Osteocyte (in vitro differentiated cells): ENCODE measurements around the gene WNT16. TPM values are rescaled to one million over a fixed set of nuclear protein-coding genes. Genes with fewer than 3 reads are reported as not detected.

ENCODE experiments used
- DNase-seq: peaks from one replicate; pipeline ENCODE4 v3.0.0; 2021; ENCODE audit warnings: mixed read lengths; ENCODE audit not compliant: unreplicated experiment; ENCODE audit errors: extremely low spot score
- H3K27ac Mint-ChIP-seq: one replicate; pipeline ENCODE4 v1.8.0; 2021; ENCODE audit warnings: mild to moderate bottlenecking, mixed read lengths; ENCODE audit not compliant: unreplicated experiment
- H3K27me3 Mint-ChIP-seq: one replicate; pipeline ENCODE4 v1.8.0; 2021; ENCODE audit warnings: mixed read lengths; ENCODE audit not compliant: unreplicated experiment
- H3K36me3 Mint-ChIP-seq: one replicate; pipeline ENCODE4 v1.8.0; 2021; ENCODE audit warnings: mixed read lengths; ENCODE audit not compliant: unreplicated experiment
- H3K4me1 Mint-ChIP-seq: one replicate; pipeline ENCODE4 v1.8.0; 2021; ENCODE audit warnings: mixed read lengths; ENCODE audit not compliant: unreplicated experiment
- H3K4me3 Mint-ChIP-seq: one replicate; pipeline ENCODE4 v1.8.0; 2021; ENCODE audit warnings: mild to moderate bottlenecking, moderate library complexity, mixed read lengths; ENCODE audit not compliant: unreplicated experiment
- H3K9me3 Mint-ChIP-seq: one replicate; pipeline ENCODE4 v1.8.0; 2021; ENCODE audit warnings: mixed read lengths; ENCODE audit not compliant: unreplicated experiment
- CTCF ChIP-seq: fragments of 200-600 bp; sonication (generic); IDR thresholded peaks from 2 replicates; pipeline ENCODE4 v1.5.0; 2021; ENCODE audit warnings: antibody characterized with exemption, mild to moderate bottlenecking, moderate library complexity
- total RNA-seq: library from RNA; stranded (reverse); gene quantifications from 2 replicates; pipeline ENCODE4 v1.2.1, GENCODE V29; 2021

WNT16 gene
- total RNA-seq, 1 donor from 2014 or later: 0.81 TPM

DNA sequence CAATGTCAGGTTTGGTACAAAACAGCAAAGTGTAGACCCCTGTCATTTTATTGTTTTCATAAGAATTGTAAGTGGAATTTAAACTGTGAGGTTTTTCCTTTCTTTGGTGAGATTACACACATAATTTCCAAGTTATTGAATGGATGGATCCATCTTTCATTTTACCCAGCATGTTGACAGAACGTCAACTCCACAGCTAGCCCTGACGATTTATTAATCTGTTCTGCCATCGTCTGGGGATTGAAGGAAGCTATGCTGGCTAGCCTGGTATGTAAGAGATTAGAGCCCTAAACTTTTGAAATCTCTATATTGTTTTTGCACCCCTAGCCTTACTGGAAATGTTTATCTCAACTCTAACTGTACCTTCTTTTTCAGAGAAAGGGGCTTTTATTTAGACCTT, 8.6 kb downstream of the WNT16 start:
- no peak overlapping the region for H3K4me3 Mint-ChIP-seq
- peaks cover 19% of the 10 kb centered on the region for H3K4me1 Mint-ChIP-seq
- DNase-seq: no peak
- H3K27ac Mint-ChIP-seq: no peak overlapping the region
- no peaks in the 10 kb centered on the region for H3K9me3 Mint-ChIP-seq
- H3K36me3 Mint-ChIP-seq: peaks cover 7% of the 10 kb centered on the region
- TF ChIP-seq CTCF: peak; percentile 64
- no peaks in the 10 kb centered on the region for H3K27me3 Mint-ChIP-seq

- H3K4me3 Mint-ChIP-seq: no peak overlapping the region
- H3K27ac Mint-ChIP-seq: no peak overlapping the region
- no peak for DNase-seq
- H3K4me1 Mint-ChIP-seq: peaks cover 33% of the 10 kb centered on the region
- no peak for TF ChIP-seq CTCF
- no peaks in the 10 kb centered on the region for H3K9me3 Mint-ChIP-seq
- no peaks in the 10 kb centered on the region for H3K27me3 Mint-ChIP-seq
- H3K36me3 Mint-ChIP-seq: peaks cover 7% of the 10 kb centered on the region
Measured at GRCh38 chr7:121339082-121339481, 10.3 kb downstream of the WNT16 start.

- TF ChIP-seq CTCF: no peak
- Mint-ChIP-seq H3K4me1 (peaks cover 39% of the 10 kb centered on the region), H3K27ac (no peak overlapping the region), H3K36me3 (peaks cover 8% of the 10 kb centered on the region), H3K27me3 (no peaks in the 10 kb centered on the region), H3K4me3 (no peak overlapping the region), H3K9me3 (no peaks in the 10 kb centered on the region)
- no peak for DNase-seq
Measured at GRCh38 chr7:121341933-121342332, 13.1 kb downstream of the WNT16 start.

GRCh38 chr7:121342631-121343030, 13.8 kb downstream of the WNT16 start:
- Mint-ChIP-seq H3K9me3 (no peaks in the 10 kb centered on the region), H3K4me3 (no peak overlapping the region), H3K4me1 (peaks cover 34% of the 10 kb centered on the region), H3K36me3 (peaks cover 15% of the 10 kb centered on the region), H3K27ac (no peak overlapping the region), H3K27me3 (no peaks in the 10 kb centered on the region)
- no peak for TF ChIP-seq CTCF
- no peak for DNase-seq

GRCh38 chr7:121343302-121343701, 14.5 kb downstream of the WNT16 start:
- no peaks in the 10 kb centered on the region for H3K9me3 Mint-ChIP-seq
- peak overlapping the region; percentile 20 for H3K27ac Mint-ChIP-seq
- H3K36me3 Mint-ChIP-seq: peaks cover 15% of the 10 kb centered on the region
- peaks cover 32% of the 10 kb centered on the region for H3K4me1 Mint-ChIP-seq
- no peaks in the 10 kb centered on the region for H3K27me3 Mint-ChIP-seq
- TF ChIP-seq CTCF: no peak
- no peak overlapping the region for H3K4me3 Mint-ChIP-seq
- DNase-seq: no peak
